SU-DHL-6 (cell line): ENCODE results near the gene LAMC3.

Experiments used
- H2AFZ ChIP-seq: fragments of 200-600 bp; sonication (generic); 2 replicates; pipeline ENCODE4 v1.6.1; 2014; ENCODE audit warnings: low read depth, mild to moderate bottlenecking, moderate library complexity, mixed read lengths, antibody characterized with exemption, low read length; ENCODE audit not compliant: severe bottlenecking
- H3F3A ChIP-seq: fragments of 200-600 bp; shearing (Covaris generic); 2 replicates; pipeline ENCODE4 v1.6.0; 2016; ENCODE audit warnings: antibody characterized with exemption, mild to moderate bottlenecking; ENCODE audit not compliant: insufficient read depth
- H3K27ac ChIP-seq: fragments of 200-600 bp; sonication (generic); 2 replicates; pipeline ENCODE4 v1.5.1; 2016; ENCODE audit warnings: low read depth, mild to moderate bottlenecking, low read length, moderate library complexity, mixed read lengths
- H3K27me3 ChIP-seq: fragments of 200-600 bp; sonication (generic), shearing (Covaris generic); 2 replicates; pipeline ENCODE4 v1.6.0; 2014; ENCODE audit warnings: mild to moderate bottlenecking, low read length
- H3K36me3 ChIP-seq: fragments of 200-600 bp; sonication (generic); 2 replicates; pipeline ENCODE4 v1.6.1; 2014; ENCODE audit warnings: mild to moderate bottlenecking, low read length, mixed read lengths
- H3K4me2 ChIP-seq: fragments of 300-600, 200-600 bp; shearing (Covaris generic), sonication (generic); 2 replicates; pipeline ENCODE4 v1.6.0; 2014; ENCODE audit warnings: low read length, low read depth, mild to moderate bottlenecking; ENCODE audit not compliant: poor library complexity, severe bottlenecking
- H3K4me3 ChIP-seq: fragments of 200-600 bp; sonication (generic); 2 replicates; pipeline ENCODE4 v1.5.1; 2014; ENCODE audit warnings: antibody characterized with exemption, low read length, mild to moderate bottlenecking, mixed read lengths; ENCODE audit not compliant: insufficient read depth, poor library complexity, severe bottlenecking
- H3K79me2 ChIP-seq: fragments of 200-600 bp; sonication (generic); 2 replicates; pipeline ENCODE4 v1.6.1; 2014; ENCODE audit warnings: mild to moderate bottlenecking, low read length, moderate library complexity; ENCODE audit not compliant: insufficient read depth
- H3K9ac ChIP-seq: fragments of 200-600 bp; sonication (generic); 2 replicates; pipeline ENCODE4 v1.7.0; 2014; ENCODE audit warnings: mild to moderate bottlenecking, low read length
- H3K9me2 ChIP-seq: fragments of 200-600 bp; sonication (generic); replicated peaks from 2 replicates; pipeline ENCODE4 v1.6.1; 2014; ENCODE audit warnings: low read length; ENCODE audit not compliant: insufficient read depth
- H3K9me3 ChIP-seq: fragments of 200-600 bp; sonication (generic); 2 replicates; pipeline ENCODE4 v1.6.1; 2014; ENCODE audit warnings: low read length, mixed read lengths; ENCODE audit not compliant: insufficient read depth
- H4K20me1 ChIP-seq: fragments of 200-600 bp; sonication (generic); 2 replicates; pipeline ENCODE4 v1.6.1; 2014; ENCODE audit warnings: low read depth, mild to moderate bottlenecking, antibody characterized with exemption, low read length, moderate library complexity, mixed read lengths
- EZH2phosphoT487 ChIP-seq: fragments of 200-600 bp; sonication (generic), shearing (Covaris generic); conservative IDR thresholded peaks from 2 replicates; pipeline ENCODE4 v1.6.1; 2018; ENCODE audit warnings: mild to moderate bottlenecking, antibody characterized with exemption, low read length, moderate library complexity, mixed read lengths
- TF ChIP-seq, protein P1 (sequence below): fragments of 200-600 bp; sonication (generic); IDR thresholded peaks from one replicate; pipeline ENCODE4 v1.5.1; 2017; ENCODE audit warnings: antibody characterized with exemption, mild to moderate bottlenecking, low read length, moderate library complexity; ENCODE audit not compliant: insufficient read depth, poor library complexity, severe bottlenecking

Gene LAMC3

DNA sequence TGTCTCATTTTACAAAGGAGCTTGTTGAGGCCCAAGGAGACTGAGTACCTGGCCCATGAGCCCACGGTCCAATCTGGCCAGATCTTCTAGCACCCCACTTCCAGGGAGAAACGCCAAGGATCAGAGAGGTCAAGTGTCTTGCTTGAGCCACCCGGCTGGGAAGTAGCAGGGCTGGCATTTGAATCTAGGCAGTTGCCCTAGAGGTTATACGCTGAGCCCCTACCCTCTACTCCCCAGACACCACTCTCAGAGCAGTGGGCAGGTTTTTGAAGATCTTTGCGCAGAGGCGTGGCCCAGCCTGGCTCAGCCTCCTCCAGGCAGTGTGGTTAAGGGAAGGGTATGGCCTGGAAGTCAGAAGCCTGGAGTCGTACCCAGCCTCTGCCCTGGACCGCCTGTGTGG lies 110.6 kb downstream of the LAMC3 start:
- TF ChIP-seq, protein P1, sequence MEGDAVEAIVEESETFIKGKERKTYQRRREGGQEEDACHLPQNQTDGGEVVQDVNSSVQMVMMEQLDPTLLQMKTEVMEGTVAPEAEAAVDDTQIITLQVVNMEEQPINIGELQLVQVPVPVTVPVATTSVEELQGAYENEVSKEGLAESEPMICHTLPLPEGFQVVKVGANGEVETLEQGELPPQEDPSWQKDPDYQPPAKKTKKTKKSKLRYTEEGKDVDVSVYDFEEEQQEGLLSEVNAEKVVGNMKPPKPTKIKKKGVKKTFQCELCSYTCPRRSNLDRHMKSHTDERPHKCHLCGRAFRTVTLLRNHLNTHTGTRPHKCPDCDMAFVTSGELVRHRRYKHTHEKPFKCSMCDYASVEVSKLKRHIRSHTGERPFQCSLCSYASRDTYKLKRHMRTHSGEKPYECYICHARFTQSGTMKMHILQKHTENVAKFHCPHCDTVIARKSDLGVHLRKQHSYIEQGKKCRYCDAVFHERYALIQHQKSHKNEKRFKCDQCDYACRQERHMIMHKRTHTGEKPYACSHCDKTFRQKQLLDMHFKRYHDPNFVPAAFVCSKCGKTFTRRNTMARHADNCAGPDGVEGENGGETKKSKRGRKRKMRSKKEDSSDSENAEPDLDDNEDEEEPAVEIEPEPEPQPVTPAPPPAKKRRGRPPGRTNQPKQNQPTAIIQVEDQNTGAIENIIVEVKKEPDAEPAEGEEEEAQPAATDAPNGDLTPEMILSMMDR = no peak
- no peak for TF ChIP-seq EZH2phosphoT487
- no peaks in the 10 kb centered on the region for H3F3A ChIP-seq
- H3K79me2 ChIP-seq = no peaks in the 10 kb centered on the region
- H3K9ac ChIP-seq = no peak overlapping the region
- H3K4me2 ChIP-seq = no peak overlapping the region
- H3K9me2 ChIP-seq = no peaks in the 10 kb centered on the region
- H4K20me1 ChIP-seq = no peaks in the 10 kb centered on the region
- H3K27ac ChIP-seq = no peak overlapping the region
- no peaks in the 10 kb centered on the region for H3K27me3 ChIP-seq
- no peaks in the 10 kb centered on the region for H3K36me3 ChIP-seq
- H3K9me3 ChIP-seq = no peaks in the 10 kb centered on the region
- H2AFZ ChIP-seq = no peak overlapping the region
- no peak overlapping the region for H3K4me3 ChIP-seq

DNA sequence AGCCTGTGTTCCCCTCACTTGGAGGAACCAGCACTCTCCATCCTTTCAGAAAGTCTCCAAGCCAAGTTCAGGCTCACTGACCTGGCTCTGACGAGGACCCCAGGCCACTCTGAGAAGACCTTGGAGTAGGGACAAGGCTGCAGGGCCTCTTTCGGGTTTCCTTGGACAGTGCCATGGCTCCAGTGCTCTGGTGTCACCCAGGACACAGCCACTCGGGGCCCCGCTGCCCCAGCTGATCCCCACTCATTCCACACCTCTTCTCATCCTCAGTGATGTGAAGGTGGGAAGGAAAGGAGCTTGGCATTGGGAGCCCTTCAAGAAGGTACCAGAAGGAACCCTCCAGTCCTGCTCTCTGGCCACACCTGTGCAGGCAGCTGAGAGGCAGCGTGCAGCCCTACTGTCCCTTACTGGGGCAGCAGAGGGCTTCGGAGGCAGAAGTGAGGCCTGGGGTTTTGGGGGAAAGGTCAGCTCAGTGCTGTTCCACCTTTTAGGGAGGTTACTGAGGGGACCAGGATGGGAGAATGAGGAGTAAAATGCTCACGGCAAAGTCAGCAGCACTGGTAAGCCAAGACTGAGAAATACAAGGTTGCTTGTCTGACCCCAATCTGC lies 111.8 kb downstream of the LAMC3 start:
- Histone ChIP-seq H3K9ac (no peak overlapping the region), H3F3A (no peaks in the 10 kb centered on the region), H4K20me1 (no peaks in the 10 kb centered on the region), H3K9me3 (no peaks in the 10 kb centered on the region), H3K79me2 (peaks cover 3% of the 10 kb centered on the region), H3K27me3 (no peaks in the 10 kb centered on the region), H3K9me2 (no peaks in the 10 kb centered on the region), H3K4me2 (no peak overlapping the region), H3K36me3 (no peaks in the 10 kb centered on the region), H3K27ac (no peak overlapping the region), H3K4me3 (no peak overlapping the region), H2AFZ (no peak overlapping the region)
- no peak for TF ChIP-seq EZH2phosphoT487
- TF ChIP-seq, protein P1 = no peak

DNA sequence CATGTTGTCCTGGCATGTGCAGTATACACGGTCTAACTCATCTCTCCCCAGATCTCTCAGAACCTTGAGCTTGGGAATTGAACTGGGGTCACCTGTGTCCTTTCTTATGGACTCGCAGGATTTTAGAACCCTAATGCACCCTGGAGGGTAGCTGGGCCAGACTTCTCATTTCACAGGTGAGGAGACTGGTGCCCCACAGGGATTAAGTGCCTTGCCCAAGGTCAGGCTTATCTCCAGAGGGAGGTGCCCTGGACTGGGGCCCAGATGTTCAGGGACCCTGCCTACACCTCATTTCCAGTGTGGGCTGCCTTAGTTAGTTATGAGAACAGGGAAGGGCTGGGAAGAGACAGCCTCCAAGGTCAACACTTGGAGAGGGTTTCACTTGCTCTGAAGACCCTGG lies 112.4 kb downstream of the LAMC3 start:
- no peaks in the 10 kb centered on the region for H4K20me1 ChIP-seq

More for the DNA sequence above, 112.4 kb downstream of the LAMC3 start:
- Histone ChIP-seq H3K27me3 (no peaks in the 10 kb centered on the region), H3K9me3 (no peaks in the 10 kb centered on the region), H3K4me3 (no peak overlapping the region), H3K36me3 (no peaks in the 10 kb centered on the region), H3K9me2 (no peaks in the 10 kb centered on the region), H3K27ac (no peak overlapping the region), H3K4me2 (no peak overlapping the region), H3K9ac (no peak overlapping the region), H3K79me2 (peaks cover 9% of the 10 kb centered on the region), H2AFZ (no peak overlapping the region), H3F3A (no peaks in the 10 kb centered on the region)
- no peak for TF ChIP-seq EZH2phosphoT487
- TF ChIP-seq, protein P1 = no peak
